Liver (tissue), 9 donors: ENCODE results near the gene JAG2. TPM values are rescaled to one million over a fixed set of nuclear protein-coding genes. Genes with fewer than 3 reads are reported as not detected.

Experiments
- DNase-seq: peaks from one replicate; pipeline ENCODE4 v3.0.0-alpha.2; 2017; ENCODE audit warnings: low spot score
- H3K27ac ChIP-seq, 2 donors: one replicate each; pipeline ENCODE4 v1.7.0; 2013; ENCODE audit warnings: inconsistent platforms in 2 of 2, low read length in 2 of 2, control low read depth in 1 of 2, low read depth in 1 of 2, mild to moderate bottlenecking in 1 of 2
- H3K27me3 ChIP-seq, 4 donors: one replicate each; pipeline versions ENCODE4 v1.6.1 to v1.7.0; 2013; ENCODE audit warnings: low read length in 3 of 4, inconsistent platforms in 1 of 4, mild to moderate bottlenecking in 1 of 4, moderate library complexity in 1 of 4; ENCODE audit not compliant: control insufficient read depth in 4 of 4, insufficient read depth in 4 of 4
- H3K36me3 ChIP-seq, 4 donors: one replicate each; pipeline versions ENCODE4 v1.6.1 to v1.7.0; 2013; ENCODE audit warnings: low read length in 3 of 4, mild to moderate bottlenecking in 3 of 4, low read depth in 1 of 4, moderate library complexity in 1 of 4; ENCODE audit not compliant: control insufficient read depth in 4 of 4, insufficient read depth in 3 of 4
- H3K4me1 ChIP-seq, 4 donors: one replicate each; pipeline versions ENCODE4 v1.6.1 to v1.7.0; 2013; ENCODE audit warnings: low read length in 3 of 4, mild to moderate bottlenecking in 3 of 4, moderate library complexity in 1 of 4; ENCODE audit not compliant: control insufficient read depth in 4 of 4, insufficient read depth in 4 of 4
- H3K4me3 ChIP-seq, 3 donors: one replicate each; pipeline versions ENCODE4 v1.6.1 to v1.7.0; 2013; ENCODE audit warnings: low read length in 3 of 3, control low read depth in 1 of 3, low read depth in 1 of 3, mild to moderate bottlenecking in 1 of 3
- H3K9ac ChIP-seq, 2 donors: one replicate each; pipeline ENCODE4 v1.7.0; 2013; ENCODE audit warnings: low read length in 2 of 2, mild to moderate bottlenecking in 2 of 2, moderate library complexity in 2 of 2, control low read depth in 1 of 2, low read depth in 1 of 2
- H3K9me3 ChIP-seq, 4 donors: one replicate each; pipeline versions ENCODE4 v1.6.1 to v1.7.0; 2013; ENCODE audit warnings: low read length in 3 of 4; ENCODE audit not compliant: control insufficient read depth in 4 of 4
- ATF3 ChIP-seq: IDR thresholded peaks from 2 replicates; pipeline ENCODE4 v1.6.1; 2016; ENCODE audit warnings: antibody characterized with exemption
- CTCF ChIP-seq: fragments of 150-350 bp; IDR thresholded peaks from 2 replicates; pipeline ENCODE4 v1.5.1; 2017; ENCODE audit warnings: improper control_type of control experiment, low read depth, low read length; ENCODE audit not compliant: missing input control
- EGR1 ChIP-seq, 2 donors: IDR thresholded peaks; 2 replicates each; pipeline ENCODE4 v1.6.1; 2016 to 2018; ENCODE audit warnings: antibody characterized with exemption in 2 of 2, low read depth in 2 of 2
- FOXA1 ChIP-seq: IDR thresholded peaks from 2 replicates; pipeline ENCODE4 v1.6.1; 2016; ENCODE audit warnings: antibody characterized with exemption
- FOXA2 ChIP-seq: IDR thresholded peaks from 2 replicates; pipeline ENCODE4 v1.6.1; 2016; ENCODE audit warnings: antibody characterized with exemption
- GABPA ChIP-seq, 2 donors: IDR thresholded peaks in 1 of 2; conservative IDR thresholded peaks in 1 of 2; 2 replicates each; pipeline ENCODE4 v1.6.1; 2016; ENCODE audit warnings: antibody characterized with exemption in 2 of 2, mild to moderate bottlenecking in 1 of 2, moderate library complexity in 1 of 2
- HNF4A ChIP-seq, 2 donors: conservative IDR thresholded peaks; 2 replicates each; pipeline ENCODE4 v1.6.1; 2016; ENCODE audit warnings: antibody characterized with exemption in 2 of 2, mild to moderate bottlenecking in 2 of 2
- JUND ChIP-seq, 2 donors: IDR thresholded peaks; 2 replicates each; pipeline ENCODE4 v1.6.1; 2016; ENCODE audit warnings: antibody characterized with exemption in 2 of 2
- MAX ChIP-seq: IDR thresholded peaks from 2 replicates; pipeline ENCODE4 v1.6.1; 2016; ENCODE audit warnings: antibody characterized with exemption
- NR2F2 ChIP-seq: IDR thresholded peaks from 2 replicates; pipeline ENCODE4 v1.6.1; 2016; ENCODE audit warnings: antibody characterized with exemption
- RAD21 ChIP-seq, 2 donors: IDR thresholded peaks; 2 replicates each; pipeline ENCODE4 v1.6.1; 2016; ENCODE audit warnings: antibody characterized with exemption in 2 of 2, mild to moderate bottlenecking in 2 of 2
- REST ChIP-seq: IDR thresholded peaks from 2 replicates; pipeline ENCODE4 v1.6.1; 2016; ENCODE audit warnings: antibody characterized with exemption, mild to moderate bottlenecking
- RXRA ChIP-seq, 2 donors: IDR thresholded peaks; 2 replicates each; pipeline ENCODE4 v1.6.1; 2017 to 2018; ENCODE audit warnings: antibody characterized with exemption in 2 of 2, mild to moderate bottlenecking in 1 of 2
- SP1 ChIP-seq: IDR thresholded peaks from 2 replicates; pipeline ENCODE4 v1.6.1; 2018; ENCODE audit warnings: antibody characterized with exemption, mild to moderate bottlenecking
- YY1 ChIP-seq: IDR thresholded peaks from 2 replicates; pipeline ENCODE4 v1.6.1; 2016; ENCODE audit warnings: antibody characterized with exemption, mild to moderate bottlenecking
- ZBTB33 ChIP-seq: IDR thresholded peaks from 2 replicates; pipeline ENCODE4 v1.6.1; 2016; ENCODE audit warnings: antibody characterized with exemption
- WGBS: extraction: QIAGEN DNeasy Blood & Tissue Kit; methylation state at CpG from one replicate; pipeline ENCODE4 v1.1.7; 2013; 5-methylcytosine and 5-hydroxymethylcytosine counted together
- polyA plus RNA-seq, 2 donors: library from polyadenylated mRNA; stranded (reverse) in 1 of 2; unstranded in 1 of 2; fragments of 200-250 nt in 1 of 2; fragments of >200 nt in 1 of 2; fragmentation: Nextera tagmentation in 1 of 2; extraction: Ambion mirVana in 1 of 2; gene quantifications; one replicate each; pipeline versions ENCODE4 v1.2.1 to v1.2.3, GENCODE V29; 2013 to 2015
- total RNA-seq, 2 donors: library from RNA; depleted of rRNA; stranded (reverse); fragments of >200 nt; gene quantifications; one replicate each; pipeline ENCODE4 v1.2.3, GENCODE V29; 2014
- donor health status: healthy.
- donor health status: healthy.
- donor health status: healthy.
- donor health status: healthy.
- donor health status: healthy.

JAG2 gene
- total and polyA plus RNA-seq, 4 donors, result 0.24 to 1.0 (median 0.54) TPM

- TF ChIP-seq SP1, result no peak
- no peak for TF ChIP-seq FOXA2
Observed at GRCh38 chr14:105105158-105105557, 63.4 kb downstream of the JAG2 start (continued).

- TF ChIP-seq ZBTB33, result no peak
- 93% methylated on average over 3 of the region's 3 CpGs for WGBS
- no peaks in the 10 kb centered on the region for H3K36me3 ChIP-seq
Observed at GRCh38 chr14:105102893-105103292, 65.7 kb downstream of the JAG2 start.

GRCh38 chr14:105102361-105102870, 66.2 kb downstream of the JAG2 start:
- TF ChIP-seq HNF4A (conservative IDR thresholded peaks at IDR 0.05), result no peak
- no peak for TF ChIP-seq RXRA (IDR thresholded peaks at IDR 0.05)
- no peak for TF ChIP-seq ATF3
- no peak for TF ChIP-seq SP1
- TF ChIP-seq GABPA (IDR thresholded peaks at IDR 0.05 in 1 of 2, conservative IDR thresholded peaks at IDR 0.05 in 1 of 2), result no peak
- TF ChIP-seq FOXA1, result no peak
- TF ChIP-seq ZBTB33, result no peak
- TF ChIP-seq YY1, result no peak
- no peak for TF ChIP-seq CTCF
- no peak for TF ChIP-seq JUND (IDR thresholded peaks at IDR 0.05)
- no peak for TF ChIP-seq EGR1 (IDR thresholded peaks at IDR 0.05; ENCODE audit: low read depth in 2 of 2)
- no peak for TF ChIP-seq REST
- no peak for TF ChIP-seq NR2F2
- no peak for TF ChIP-seq MAX
- no peak for TF ChIP-seq RAD21 (IDR thresholded peaks at IDR 0.05)
- Histone ChIP-seq H3K27ac (no peak overlapping the region), H3K9me3 (peaks cover 0 to 9% (median 4%) of the 10 kb centered on the region in 4 donors), H3K27me3 (peaks cover 0 to 6% (median 0%) of the 10 kb centered on the region in 4 donors), H3K9ac (no peak overlapping the region), H3K4me3 (no peak overlapping the region), H3K4me1 (no peaks in the 10 kb centered on the region), H3K36me3 (no peaks in the 10 kb centered on the region)
- 90% methylated on average over 7 of the region's 7 CpGs for WGBS
- no peak for DNase-seq

More at GRCh38 chr14:105102893-105103292, 65.7 kb downstream of the JAG2 start:
- DNase-seq, result no peak
- no peak overlapping the region for H3K9ac ChIP-seq
- no peak overlapping the region for H3K4me3 ChIP-seq
- peaks cover 0 to 6% (median 0%) of the 10 kb centered on the region in 4 donors for H3K27me3 ChIP-seq
- peaks cover 0 to 6% (median 4%) of the 10 kb centered on the region in 4 donors for H3K9me3 ChIP-seq
- no peaks in the 10 kb centered on the region for H3K4me1 ChIP-seq
- H3K27ac ChIP-seq, result no peak overlapping the region
